Erythroblast (primary cell): ENCODE results near the gene PAOX.

Source experiments
- DNase-seq, 2 experiments: peaks; one replicate each; lab custom pipeline; 2025; lab: John Stamatoyannopoulos, UW
- GATA1 ChIP-seq: IDR thresholded peaks from 2 replicates; pipeline ENCODE4 v1.6.1; 2011; ENCODE audit warnings: low read depth, mild to moderate bottlenecking, control low read depth, low read length, moderate library complexity
- POLR2A ChIP-seq: IDR thresholded peaks from 2 replicates; pipeline ENCODE4 v1.6.1; 2011; ENCODE audit warnings: mild to moderate bottlenecking, low read length

The PAOX gene

GRCh38 chr10:133391249-133391635 is 12.2 kb downstream of the PAOX start:
- TF ChIP-seq GATA1: no peak
- TF ChIP-seq POLR2A: no peak
- no peak for DNase-seq

- DNase-seq: no peak
- TF ChIP-seq POLR2A: no peak
- no peak for TF ChIP-seq GATA1
These were observed 12.9 kb downstream of the PAOX start for GRCh38 chr10:133391761-133392518.

DNA sequence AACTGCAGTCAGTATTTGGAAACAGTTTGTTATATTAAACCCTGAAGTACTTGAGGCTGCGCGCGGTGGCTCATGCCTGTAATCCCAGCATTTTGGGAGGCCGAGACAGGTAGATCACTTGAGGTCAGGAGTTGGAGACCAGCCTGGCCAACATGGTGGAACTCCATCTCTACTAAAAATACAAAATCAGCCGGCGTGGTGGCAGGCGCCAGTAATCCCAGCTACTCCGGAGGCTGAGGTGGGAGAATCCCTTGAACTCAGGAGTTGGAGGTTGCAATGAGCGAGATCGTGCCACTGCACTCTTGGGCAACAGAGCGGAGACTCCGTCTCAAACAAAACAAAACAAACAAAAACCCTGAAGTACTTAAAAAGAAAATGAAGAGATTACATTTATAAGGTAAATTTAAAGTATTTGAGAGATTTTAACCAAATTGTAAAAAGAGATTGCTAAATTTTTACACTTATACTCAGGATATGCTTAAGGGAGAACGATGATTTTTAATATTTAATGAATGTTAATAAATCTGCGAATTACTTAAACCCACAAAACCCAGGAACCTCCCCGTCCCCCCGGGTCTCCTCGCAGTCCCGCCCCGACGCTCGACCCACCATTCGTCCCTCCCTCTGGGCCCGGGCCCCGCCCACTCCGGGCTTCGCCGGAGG is 14.5 kb downstream of the PAOX start:
- no peak for TF ChIP-seq GATA1
- no peak for DNase-seq

DNA sequence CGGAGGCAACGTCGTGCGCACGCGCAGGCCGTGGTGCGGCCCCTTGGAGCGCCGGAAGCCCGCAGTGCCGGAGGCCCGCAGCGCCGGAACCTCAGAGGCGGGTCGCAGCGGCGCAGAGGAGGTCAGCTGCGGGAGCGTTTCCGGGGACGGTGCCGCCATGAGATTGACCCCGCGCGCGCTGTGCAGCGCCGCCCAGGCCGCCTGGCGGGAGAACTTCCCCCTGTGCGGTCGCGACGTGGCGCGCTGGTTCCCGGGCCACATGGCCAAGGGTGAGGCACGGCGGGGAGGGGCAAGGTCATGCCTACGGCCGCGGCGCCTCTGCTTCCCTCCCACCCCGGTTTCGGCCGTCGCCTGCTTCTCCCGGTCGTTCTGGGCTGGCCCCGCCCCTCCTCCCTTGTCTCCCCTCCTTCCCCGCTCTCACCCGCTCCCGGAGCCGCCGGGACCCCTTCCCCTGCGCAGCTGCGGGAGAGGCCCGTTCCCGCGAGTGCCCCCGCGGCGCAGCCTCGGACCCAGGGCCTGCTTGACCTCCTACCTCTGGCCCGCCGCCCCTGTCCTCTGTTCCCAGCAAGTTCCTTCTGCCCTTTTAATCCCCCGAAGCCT is 15.1 kb downstream of the PAOX start, which contains the start of gene MTG1:
Gene MTG1 (plus strand): TSS at position 94 of the 600 bp plus-strand sequence. CDS start 64 bp downstream, at position 158.
- TF ChIP-seq POLR2A (peak; percentile 88), GATA1 (no peak)
- DNase-seq: peak; percentile 95 to 97

DNA sequence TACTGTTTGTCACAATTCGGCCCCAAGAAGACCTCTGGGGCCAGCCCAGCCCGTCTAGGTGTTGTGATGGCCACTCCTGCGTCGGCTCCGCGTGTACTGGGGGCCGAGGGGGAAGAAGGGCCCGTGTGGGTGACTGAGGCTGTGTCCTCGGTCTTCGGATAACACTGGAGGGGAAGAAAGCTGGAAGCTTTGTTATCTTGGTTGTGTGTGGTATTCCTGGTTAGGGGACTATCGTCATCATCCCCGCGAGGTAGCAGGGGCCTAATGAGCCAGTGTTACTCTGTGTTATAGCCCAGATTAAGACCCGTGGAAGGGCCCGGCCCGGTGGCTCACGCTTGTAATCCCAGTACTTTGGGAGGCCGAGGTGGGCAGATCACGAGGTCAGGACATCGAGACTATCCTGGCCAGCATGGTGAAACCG is 15.7 kb downstream of the PAOX start:
- peak in 1 of 2 experiments; percentile 60 for DNase-seq
- TF ChIP-seq GATA1: no peak
- no peak for TF ChIP-seq POLR2A

GRCh38 chr10:133396035-133396624 is 17.1 kb downstream of the PAOX start:
- TF ChIP-seq POLR2A (no peak), GATA1 (no peak)
- no peak for DNase-seq

- DNase-seq: no peak
- TF ChIP-seq POLR2A: no peak
- no peak for TF ChIP-seq GATA1
These were observed 18.9 kb downstream of the PAOX start for GRCh38 chr10:133397938-133398337.

- no peak for DNase-seq
- TF ChIP-seq POLR2A (no peak), GATA1 (no peak)
These were observed 20.1 kb downstream of the PAOX start for GRCh38 chr10:133399123-133399601.

- TF ChIP-seq GATA1 (no peak), POLR2A (no peak)
- DNase-seq: no peak
These were observed 21.8 kb downstream of the PAOX start for GRCh38 chr10:133400624-133401424.

GRCh38 chr10:133401500-133401899 is 22.4 kb downstream of the PAOX start:
- TF ChIP-seq GATA1 (no peak), POLR2A (no peak)
- no peak for DNase-seq

- no peak for TF ChIP-seq GATA1
- no peak for TF ChIP-seq POLR2A
- DNase-seq: no peak
These were observed 23.1 kb downstream of the PAOX start for GRCh38 chr10:133401981-133402725.

DNA sequence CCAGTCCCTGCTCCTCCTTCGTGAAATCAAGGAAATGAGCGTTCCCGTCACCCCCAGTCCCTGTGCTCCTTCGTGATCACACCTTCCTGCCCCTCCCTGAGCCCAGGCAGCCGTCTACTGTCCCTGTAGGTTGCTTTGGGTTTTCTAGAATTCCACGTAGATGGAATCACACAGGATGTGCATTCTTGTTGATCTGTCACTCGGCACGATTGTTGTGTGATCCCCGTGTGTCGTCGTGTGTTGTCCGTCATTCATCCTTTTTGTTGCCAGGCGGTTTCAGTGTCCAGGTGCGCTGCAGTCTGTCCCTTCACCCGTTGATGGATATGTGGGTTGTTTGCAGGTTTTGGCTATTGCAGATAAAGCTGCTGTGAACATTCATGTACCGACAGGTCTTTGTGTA is 24.3 kb downstream of the PAOX start:
- DNase-seq: no peak
- no peak for TF ChIP-seq GATA1
- TF ChIP-seq POLR2A: no peak
